Small intestine (tissue), 7 donors: ENCODE results near the gene CNIH2. TPM values are rescaled to one million over a fixed set of nuclear protein-coding genes. Genes with fewer than 3 reads are reported as not detected.

Experiments
- DNase-seq, 2 donors: peaks; one replicate each; pipeline versions ENCODE4 v3.0.0 to v3.0.0-alpha.2; 2013
- FAIRE-seq: peaks from 2 replicates; lab custom pipeline; 2012; peaks lifted over from hg19 to GRCh38; lab: Jason Lieb, UNC
- H3K27ac ChIP-seq, 3 donors: one replicate each; pipeline ENCODE4 v1.5.1; 2013; ENCODE audit warnings: low read length in 2 of 3, mild to moderate bottlenecking in 2 of 3, control low read depth in 1 of 3, inconsistent platforms in 1 of 3, low read depth in 1 of 3, moderate library complexity in 1 of 3
- H3K27me3 ChIP-seq, 3 donors: one replicate each; pipeline ENCODE4 v1.6.1; 2013; ENCODE audit warnings: low read length in 3 of 3, inconsistent platforms in 1 of 3; ENCODE audit not compliant: control insufficient read depth in 3 of 3, insufficient read depth in 3 of 3
- H3K36me3 ChIP-seq, 3 donors: one replicate each; pipeline ENCODE4 v1.6.1; 2013; ENCODE audit warnings: low read length in 3 of 3, inconsistent platforms in 1 of 3, low read depth in 1 of 3, mild to moderate bottlenecking in 1 of 3, moderate library complexity in 1 of 3; ENCODE audit not compliant: control insufficient read depth in 3 of 3, insufficient read depth in 2 of 3
- H3K4me1 ChIP-seq, 3 donors: one replicate each; pipeline ENCODE4 v1.6.1; 2013; ENCODE audit warnings: low read length in 2 of 3, inconsistent platforms in 1 of 3, low read depth in 1 of 3, mild to moderate bottlenecking in 1 of 3, moderate library complexity in 1 of 3; ENCODE audit not compliant: control insufficient read depth in 3 of 3, insufficient read depth in 2 of 3
- H3K4me3 ChIP-seq, 3 donors: one replicate each; pipeline ENCODE4 v1.5.1; 2013; ENCODE audit warnings: low read length in 3 of 3, control low read depth in 1 of 3, inconsistent platforms in 1 of 3, low read depth in 1 of 3, mild to moderate bottlenecking in 1 of 3, moderate library complexity in 1 of 3
- H3K9me3 ChIP-seq, 2 donors: one replicate each; pipeline ENCODE4 v1.6.1; 2013; ENCODE audit warnings: low read depth in 1 of 2, low read length in 1 of 2; ENCODE audit not compliant: control insufficient read depth in 2 of 2, insufficient read depth in 1 of 2
- WGBS, 3 donors: extraction: QIAGEN DNeasy Blood & Tissue Kit; methylation state at CpG; one replicate each; pipeline ENCODE4 v1.1.7; 2013; 5-methylcytosine and 5-hydroxymethylcytosine counted together
- polyA plus RNA-seq, 4 donors: library from polyadenylated mRNA; stranded (reverse) in 3 of 4; unstranded in 1 of 4; fragments of 200-250 nt in 3 of 4; fragments of 120-200 nt in 1 of 4; gene quantifications; one replicate each; pipeline versions ENCODE4 v1.2.1 to v1.2.3, GENCODE V29; 2013
- donor health status: healthy with polysubstance abuse.
- donor health status: control.
- donor health status: control.
- donor health status: Bipolar disorder and iron deficiency.
- donor health status: healthy.

Gene CNIH2
- polyA plus RNA-seq, 4 donors: 0.81 to 3.4 (median 0.99) TPM

GRCh38 chr11:66281776-66282467 is 3.9 kb downstream of the CNIH2 start:
- FAIRE-seq: no peak

GRCh38 chr11:66282468-66283455 is 4.8 kb downstream of the CNIH2 start:
- FAIRE-seq (no peak), DNase-seq (peak; percentile 94 to 99)
- 13 to 17% (median 16%) methylated on average over 27 to 35 of the region's 35 CpGs for WGBS, 3 donors
- H3K4me3 ChIP-seq: no peak overlapping the region
- H3K4me1 ChIP-seq: peaks cover 0 to 17% (median 0%) of the 10 kb centered on the region in 3 donors
- H3K9me3 ChIP-seq: no peaks in the 10 kb centered on the region
- H3K27me3 ChIP-seq: peaks cover 0 to 14% (median 0%) of the 10 kb centered on the region in 3 donors
- H3K36me3 ChIP-seq: peaks cover 0 to 52% (median 0%) of the 10 kb centered on the region in 3 donors
- peak overlapping the region in 1 of 3 donors; percentile 8 for H3K27ac ChIP-seq

More at GRCh38 chr11:66281776-66282467, 3.9 kb downstream of the CNIH2 start:
- H3K36me3 ChIP-seq: peaks cover 0 to 50% (median 0%) of the 10 kb centered on the region in 3 donors
- H3K27ac ChIP-seq: peak overlapping the region in 1 of 3 donors; percentile 29
- no peaks in the 10 kb centered on the region for H3K9me3 ChIP-seq
- H3K4me1 ChIP-seq: peaks cover 0 to 14% (median 1%) of the 10 kb centered on the region in 3 donors
- DNase-seq: no peak
- H3K4me3 ChIP-seq: no peak overlapping the region
- peaks cover 0 to 14% (median 0%) of the 10 kb centered on the region in 3 donors for H3K27me3 ChIP-seq
- WGBS, 3 donors: 14 to 25% (median 23%) methylated on average over 20 of the region's 20 CpGs

GRCh38 chr11:66283461-66284105 is 5.6 kb downstream of the CNIH2 start:
- FAIRE-seq: no peak
- Histone ChIP-seq H3K4me3 (no peak overlapping the region), H3K27ac (no peak overlapping the region), H3K36me3 (peaks cover 0 to 55% (median 0%) of the 10 kb centered on the region in 3 donors), H3K27me3 (peaks cover 0 to 12% (median 0%) of the 10 kb centered on the region in 3 donors), H3K4me1 (peaks cover 0 to 23% (median 0%) of the 10 kb centered on the region in 3 donors), H3K9me3 (no peaks in the 10 kb centered on the region)
- WGBS, 3 donors: 82 to 85% (median 82%) methylated on average over 12 to 14 of the region's 14 CpGs
- DNase-seq: no peak

GRCh38 chr11:66284526-66285078 is 6.6 kb downstream of the CNIH2 start:
- Histone ChIP-seq H3K27me3 (peaks cover 0 to 3% (median 0%) of the 10 kb centered on the region in 3 donors), H3K4me1 (peaks cover 0 to 26% (median 0%) of the 10 kb centered on the region in 3 donors), H3K9me3 (no peaks in the 10 kb centered on the region), H3K4me3 (no peak overlapping the region), H3K36me3 (peaks cover 0 to 55% (median 0%) of the 10 kb centered on the region in 3 donors), H3K27ac (no peak overlapping the region)
- DNase-seq (no peak), FAIRE-seq (no peak)
- WGBS, 3 donors: 94 to 95% (median 95%) methylated on average over 15 to 16 of the region's 16 CpGs

- DNase-seq (no peak), FAIRE-seq (no peak)
- 90 to 93% (median 90%) methylated on average over 13 of the region's 13 CpGs for WGBS, 3 donors
Observed at GRCh38 chr11:66285250-66285947, 7.4 kb downstream of the CNIH2 start.

GRCh38 chr11:66286699-66287098 is 8.7 kb downstream of the CNIH2 start:
- H3K36me3 ChIP-seq: peaks cover 0 to 55% (median 0%) of the 10 kb centered on the region in 3 donors
- WGBS, 3 donors: 86 to 90% (median 89%) methylated on average over 5 of the region's 5 CpGs
- H3K27ac ChIP-seq: no peak overlapping the region
- no peak overlapping the region for H3K4me3 ChIP-seq
- FAIRE-seq (no peak), DNase-seq (no peak)
- H3K9me3 ChIP-seq: no peaks in the 10 kb centered on the region
- peaks cover 5 to 40% (median 6%) of the 10 kb centered on the region in 3 donors for H3K4me1 ChIP-seq
- H3K27me3 ChIP-seq: peaks cover 0 to 9% (median 0%) of the 10 kb centered on the region in 3 donors

More at GRCh38 chr11:66285250-66285947, 7.4 kb downstream of the CNIH2 start:
- peaks cover 5 to 34% (median 5%) of the 10 kb centered on the region in 3 donors for H3K4me1 ChIP-seq
- no peak overlapping the region for H3K4me3 ChIP-seq
- no peaks in the 10 kb centered on the region for H3K9me3 ChIP-seq
- H3K36me3 ChIP-seq: peaks cover 0 to 55% (median 0%) of the 10 kb centered on the region in 3 donors
- no peaks in the 10 kb centered on the region for H3K27me3 ChIP-seq
- H3K27ac ChIP-seq: no peak overlapping the region

GRCh38 chr11:66287211-66287888 is 9.4 kb downstream of the CNIH2 start:
- 73 to 86% (median 80%) methylated on average over 10 of the region's 10 CpGs for WGBS, 3 donors
- Histone ChIP-seq H3K27ac (peak overlapping the region in 1 of 3 donors; percentile 86), H3K4me1 (peaks cover 5 to 40% (median 8%) of the 10 kb centered on the region in 3 donors), H3K27me3 (peaks cover 0 to 15% (median 0%) of the 10 kb centered on the region in 3 donors), H3K9me3 (no peaks in the 10 kb centered on the region), H3K4me3 (peak overlapping the region in 1 of 3 donors; percentile 82), H3K36me3 (peaks cover 0 to 55% (median 0%) of the 10 kb centered on the region in 3 donors)
- DNase-seq (no peak), FAIRE-seq (no peak)
